PC-3 (cell line): ENCODE data around the gene RGS7. TPM values are rescaled to one million over a fixed set of nuclear protein-coding genes. Genes with fewer than 3 reads are reported as not detected.

Source experiments
- ATAC-seq: fragments of 200-7000 bp; cut with Tn5 transposase; 2 replicates; pipeline ENCODE4 v1.9.1; 2020; ENCODE audit warnings: mild to moderate bottlenecking, moderate library complexity
- BruUV-seq: library from RNA; stranded (reverse); fragments of 400-500 nt; replicated peaks from 2 replicates; lab custom pipeline; 2021; lab: Mats Ljungman, UMichigan
- CTCF ChIA-PET: fragments of 300-600 bp; sonication (Branson Sonifier 250); formaldehyde crosslinking; loops from one replicate; lab custom pipeline; 2022; ENCODE audit warnings: antibody characterized with exemption; lab: Charles Lee
- POLR2A ChIA-PET: fragments of 300-600 bp; sonication (Branson Sonifier 250); formaldehyde crosslinking; loops from one replicate; lab custom pipeline; 2022; ENCODE audit warnings: antibody characterized with exemption; ENCODE audit not compliant: unreplicated experiment; lab: Charles Lee
- DNase-seq: peaks from one replicate; pipeline ENCODE4 v3.0.0-alpha.2; 2015
- H2AFZ ChIP-seq: fragments of 300-600 bp; sonication (generic); 2 replicates; pipeline ENCODE4 v1.6.0; 2016; ENCODE audit warnings: antibody characterized with exemption, low read length
- H3F3A ChIP-seq: fragments of 300-600 bp; sonication (generic); one replicate; pipeline ENCODE4 v1.6.0; 2017; ENCODE audit warnings: antibody characterized with exemption, low read length, control low read depth, mild to moderate bottlenecking; ENCODE audit not compliant: unreplicated experiment
- H3K27ac ChIP-seq: fragments of 300-600 bp; sonication (generic); 2 replicates; pipeline ENCODE4 v1.5.1; 2016; ENCODE audit warnings: mild to moderate bottlenecking, low read length
- H3K27me3 ChIP-seq: fragments of 300-600 bp; sonication (generic); 2 replicates; pipeline ENCODE4 v1.6.1; 2016; ENCODE audit warnings: low read length, mixed read lengths
- H3K36me3 ChIP-seq: fragments of 300-600 bp; sonication (generic); 2 replicates; pipeline ENCODE4 v1.6.1; 2016; ENCODE audit warnings: low read depth, mixed run types, low read length, mixed read lengths
- H3K4me1 ChIP-seq: fragments of 300-600 bp; sonication (generic); 2 replicates; pipeline ENCODE4 v1.5.1; 2016; ENCODE audit warnings: low read length; ENCODE audit not compliant: insufficient read depth
- H3K4me2 ChIP-seq: fragments of 300-600 bp; sonication (generic); 2 replicates; pipeline ENCODE4 v1.6.0; 2016; ENCODE audit warnings: low read length
- H3K4me3 ChIP-seq: fragments of 300-600 bp; sonication (generic); 2 replicates; pipeline ENCODE4 v1.5.1; 2016; ENCODE audit warnings: mild to moderate bottlenecking, low read length, mixed read lengths
- H3K79me2 ChIP-seq: fragments of 300-600 bp; sonication (generic); 2 replicates; pipeline ENCODE4 v1.6.1; 2017; ENCODE audit warnings: low read length, mixed read lengths
- H3K9ac ChIP-seq: fragments of 300-600 bp; sonication (generic); 2 replicates; pipeline ENCODE4 v1.6.0; 2016; ENCODE audit warnings: mild to moderate bottlenecking, low read length
- H3K9me2 ChIP-seq: fragments of 300-600 bp; sonication (generic); replicated peaks from 2 replicates; pipeline ENCODE4 v1.6.1; 2016; ENCODE audit warnings: mixed run types, low read length, mixed read lengths
- H3K9me3 ChIP-seq: fragments of 300-600 bp; sonication (generic); 2 replicates; pipeline ENCODE4 v1.6.1; 2016; ENCODE audit warnings: low read length, mixed read lengths
- H4K20me1 ChIP-seq: fragments of 300-600 bp; sonication (generic); 2 replicates; pipeline ENCODE4 v1.6.1; 2016; ENCODE audit warnings: low read length, mixed read lengths
- CTCF ChIP-seq: fragments of 300-600 bp; sonication (generic); conservative IDR thresholded peaks from 2 replicates; pipeline ENCODE4 v1.5.1; 2017; ENCODE audit warnings: antibody characterized with exemption, low read depth, mild to moderate bottlenecking, low read length
- EZH2 ChIP-seq: fragments of 300-600 bp; sonication (generic); IDR thresholded peaks from one replicate; pipeline ENCODE4 v1.6.1; 2017; ENCODE audit warnings: antibody characterized with exemption, mild to moderate bottlenecking, low read length; ENCODE audit not compliant: unreplicated experiment
- EZH2phosphoT487 ChIP-seq: fragments of 300-600 bp; sonication (generic); IDR thresholded peaks from 2 replicates; pipeline ENCODE4 v1.6.1; 2018; ENCODE audit warnings: mild to moderate bottlenecking, antibody characterized with exemption, low read length, borderline replicate concordance
- intact Hi-C: fragments of 100-400 bp; cut with micrococcal nuclease; formaldehyde crosslinking; loops from 2 replicates; pipeline ENCODE4 v1.9.0; 2023
- total RNA-seq: library from RNA; depleted of rRNA; stranded (reverse); fragments of >200 nt; gene quantifications from 2 replicates; pipeline ENCODE4 v1.2.3, GENCODE V29; 2014

Gene RGS7
- total RNA-seq, 1 experiment from 2014 or later, result 0.15 TPM

- CTCF ChIA-PET, result interaction anchor here (0.6 kb wide), 1 partner anchor 171 kb away, joined by 3 read pairs; no protein-coding TSS in a partner anchor
Measured at GRCh38 chr1:240878631-240879030, 478.4 kb downstream of the RGS7 start.

GRCh38 chr1:240877605-240878004, 479.4 kb downstream of the RGS7 start:
- no peaks in the 10 kb centered on the region for H3K9me2 ChIP-seq
- no peaks in the 10 kb centered on the region for H3K4me1 ChIP-seq
- no peak for ATAC-seq
- H3K4me3 ChIP-seq, result no peak overlapping the region
- H3K27ac ChIP-seq, result no peak overlapping the region
- no peaks in the 10 kb centered on the region for H3F3A ChIP-seq
- POLR2A ChIA-PET, result no interaction called here
- no peak for TF ChIP-seq EZH2
- no peak for TF ChIP-seq CTCF
- TF ChIP-seq EZH2phosphoT487, result no peak
- intact Hi-C loops, result no loop called here
- CTCF ChIA-PET, result no interaction called here
- BruUV-seq, result no TSS peak
- no peak for DNase-seq
- no peaks in the 10 kb centered on the region for H3K9me3 ChIP-seq
- H3K27me3 ChIP-seq, result peaks cover 66% of the 10 kb centered on the region
- H4K20me1 ChIP-seq, result no peaks in the 10 kb centered on the region
- no peaks in the 10 kb centered on the region for H3K79me2 ChIP-seq
- H3K4me2 ChIP-seq, result no peak overlapping the region
- H2AFZ ChIP-seq, result no peak overlapping the region
- no peak overlapping the region for H3K9ac ChIP-seq
- H3K36me3 ChIP-seq, result no peaks in the 10 kb centered on the region

More at GRCh38 chr1:240878631-240879030, 478.4 kb downstream of the RGS7 start:
- H2AFZ ChIP-seq, result no peak overlapping the region
- no peak for DNase-seq
- no peak for TF ChIP-seq EZH2phosphoT487
- no peak for TF ChIP-seq EZH2
- no peak for TF ChIP-seq CTCF
- H3K9me2 ChIP-seq, result no peaks in the 10 kb centered on the region
- no peaks in the 10 kb centered on the region for H3F3A ChIP-seq
- H3K27me3 ChIP-seq, result peaks cover 63% of the 10 kb centered on the region
- H3K9me3 ChIP-seq, result no peaks in the 10 kb centered on the region
- H3K79me2 ChIP-seq, result no peaks in the 10 kb centered on the region
- no peaks in the 10 kb centered on the region for H4K20me1 ChIP-seq
- H3K4me1 ChIP-seq, result no peaks in the 10 kb centered on the region
- H3K9ac ChIP-seq, result no peak overlapping the region
- H3K36me3 ChIP-seq, result no peaks in the 10 kb centered on the region
- no peak for ATAC-seq
- no TSS peak for BruUV-seq
- intact Hi-C loops, result no loop called here
- H3K4me3 ChIP-seq, result no peak overlapping the region
- no peak overlapping the region for H3K4me2 ChIP-seq
- POLR2A ChIA-PET, result no interaction called here
- no peak overlapping the region for H3K27ac ChIP-seq

- no peaks in the 10 kb centered on the region for H3K4me1 ChIP-seq
- no peaks in the 10 kb centered on the region for H3K9me3 ChIP-seq
- no peaks in the 10 kb centered on the region for H3F3A ChIP-seq
- H3K9me2 ChIP-seq, result no peaks in the 10 kb centered on the region
- H4K20me1 ChIP-seq, result no peaks in the 10 kb centered on the region
- no peak for ATAC-seq
- ChIA-PET POLR2A (no interaction called here), CTCF (no interaction called here)
- DNase-seq, result no peak
- no peak overlapping the region for H3K27ac ChIP-seq
- no peak overlapping the region for H3K4me2 ChIP-seq
- H2AFZ ChIP-seq, result no peak overlapping the region
- no peaks in the 10 kb centered on the region for H3K36me3 ChIP-seq
- H3K4me3 ChIP-seq, result no peak overlapping the region
- H3K27me3 ChIP-seq, result peaks cover 70% of the 10 kb centered on the region
- BruUV-seq, result no TSS peak
- intact Hi-C loops, result no loop called here
- no peak overlapping the region for H3K9ac ChIP-seq
- TF ChIP-seq EZH2, result no peak
- TF ChIP-seq CTCF, result no peak
- TF ChIP-seq EZH2phosphoT487, result no peak
- no peaks in the 10 kb centered on the region for H3K79me2 ChIP-seq
Measured at GRCh38 chr1:240876071-240876470, 480.9 kb downstream of the RGS7 start.
